ENCODE measurements around the gene NRDC.

NRDC gene

DNA sequence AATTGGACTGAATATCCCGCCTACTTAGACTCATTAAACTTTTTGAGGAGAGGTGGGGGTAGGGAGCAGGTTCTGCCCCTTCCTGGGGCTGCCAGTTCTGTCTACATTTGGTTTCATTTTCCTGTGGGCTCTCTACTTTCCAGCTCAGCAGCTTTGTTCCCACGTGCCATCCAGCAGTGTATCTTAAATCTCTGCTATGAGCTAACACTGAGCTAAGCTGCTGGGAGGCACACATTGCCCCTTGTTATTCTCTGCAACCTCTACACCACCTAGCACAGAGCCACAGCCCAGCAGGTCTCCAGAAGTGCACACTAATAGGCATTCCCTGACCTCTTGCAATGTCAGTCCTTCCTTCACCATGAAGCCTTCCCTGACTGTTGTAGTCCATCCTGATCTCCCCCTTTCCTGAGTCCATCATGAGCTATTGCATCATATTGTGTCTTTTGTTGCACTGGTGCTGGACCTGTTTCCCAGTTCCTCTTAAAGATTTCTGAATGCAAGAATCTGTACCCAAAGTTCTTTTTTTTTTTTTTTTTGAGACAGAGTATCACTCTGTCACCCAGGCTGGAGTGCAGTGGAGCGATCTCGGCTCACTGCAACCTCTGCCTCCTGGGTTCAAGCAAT, 28.7 kb upstream of the NRDC start:
- in situ Hi-C loops (cut with MboI; ENCODE audit: low pct_unique_long_range_greater_than_20kb, low sequenced_read_pairs, unreplicated experiment), result loop anchor here (25.0 kb wide), 1 partner anchor 380 kb away; no protein-coding TSS in a partner anchor
- TF ChIP-seq, protein P1, sequence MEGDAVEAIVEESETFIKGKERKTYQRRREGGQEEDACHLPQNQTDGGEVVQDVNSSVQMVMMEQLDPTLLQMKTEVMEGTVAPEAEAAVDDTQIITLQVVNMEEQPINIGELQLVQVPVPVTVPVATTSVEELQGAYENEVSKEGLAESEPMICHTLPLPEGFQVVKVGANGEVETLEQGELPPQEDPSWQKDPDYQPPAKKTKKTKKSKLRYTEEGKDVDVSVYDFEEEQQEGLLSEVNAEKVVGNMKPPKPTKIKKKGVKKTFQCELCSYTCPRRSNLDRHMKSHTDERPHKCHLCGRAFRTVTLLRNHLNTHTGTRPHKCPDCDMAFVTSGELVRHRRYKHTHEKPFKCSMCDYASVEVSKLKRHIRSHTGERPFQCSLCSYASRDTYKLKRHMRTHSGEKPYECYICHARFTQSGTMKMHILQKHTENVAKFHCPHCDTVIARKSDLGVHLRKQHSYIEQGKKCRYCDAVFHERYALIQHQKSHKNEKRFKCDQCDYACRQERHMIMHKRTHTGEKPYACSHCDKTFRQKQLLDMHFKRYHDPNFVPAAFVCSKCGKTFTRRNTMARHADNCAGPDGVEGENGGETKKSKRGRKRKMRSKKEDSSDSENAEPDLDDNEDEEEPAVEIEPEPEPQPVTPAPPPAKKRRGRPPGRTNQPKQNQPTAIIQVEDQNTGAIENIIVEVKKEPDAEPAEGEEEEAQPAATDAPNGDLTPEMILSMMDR (IDR thresholded peaks at IDR 0.05; ENCODE audit: extremely low read depth, insufficient read depth, missing control alignments), result no peak
- DNase-seq (ENCODE audit: low spot score), result no peak

DNA sequence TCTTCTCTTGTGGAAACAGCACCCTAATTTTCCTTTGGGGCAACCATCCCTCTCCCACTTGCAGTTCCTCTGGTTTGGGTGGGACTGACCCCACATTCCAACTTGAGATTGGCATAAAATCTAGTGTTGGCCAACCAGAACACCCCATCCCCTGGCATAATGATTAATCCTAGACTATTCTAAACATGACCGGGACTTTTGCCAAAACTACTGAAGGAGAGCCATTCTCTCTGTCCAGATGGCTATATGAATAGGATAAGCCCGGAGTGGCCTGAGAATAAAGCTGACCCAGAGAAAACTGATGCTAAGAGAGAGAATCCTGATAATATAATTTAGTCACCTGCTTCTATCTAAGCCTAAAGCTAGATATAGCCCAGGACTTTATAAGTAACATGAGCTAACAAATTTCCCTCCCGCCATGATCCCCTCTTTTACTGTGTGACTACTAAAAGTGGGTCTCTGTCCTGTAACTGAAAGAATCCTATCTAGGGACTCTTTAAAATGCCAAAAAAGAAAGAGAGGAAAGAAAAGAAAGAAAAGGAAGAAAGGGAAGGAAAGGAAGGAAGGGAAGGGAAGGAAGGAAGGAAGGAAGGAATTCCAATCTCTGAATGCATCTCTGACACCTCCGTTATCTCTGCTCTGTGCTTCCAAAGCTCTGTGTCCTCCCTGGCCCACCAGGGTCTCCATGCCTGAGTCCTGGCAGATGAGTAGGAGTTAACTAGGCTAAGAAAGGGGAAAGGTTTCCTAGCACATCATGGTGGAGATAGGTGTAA, 28.0 kb upstream of the NRDC start:
- TF ChIP-seq, protein P1 (IDR thresholded peaks at IDR 0.05; ENCODE audit: extremely low read depth, insufficient read depth, missing control alignments), result no peak
- in situ Hi-C loops (cut with MboI; ENCODE audit: low pct_unique_long_range_greater_than_20kb, low sequenced_read_pairs, unreplicated experiment), result loop anchor here (25.0 kb wide), 1 partner anchor 381 kb away; no protein-coding TSS in a partner anchor
- DNase-seq (ENCODE audit: low spot score), result no peak

DNA sequence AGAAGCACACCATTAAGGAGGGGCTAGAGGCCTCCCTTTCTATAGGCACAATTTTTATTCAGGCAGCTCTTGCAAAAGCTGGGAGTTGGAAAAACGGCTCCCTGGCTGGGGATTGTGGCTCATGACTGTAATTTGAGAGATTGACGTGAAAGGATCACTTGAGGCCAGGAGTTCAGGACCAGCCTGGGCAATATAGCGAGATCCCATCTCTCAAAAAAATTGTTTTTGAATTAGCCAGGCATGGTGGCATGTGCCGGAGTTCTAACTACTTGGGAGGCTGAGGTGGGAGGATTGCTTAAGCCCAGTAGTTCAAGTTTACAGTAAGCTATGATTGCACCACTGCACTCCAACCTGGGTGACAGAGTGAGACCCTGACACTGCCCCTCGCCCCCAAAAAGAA, 23.9 kb upstream of the NRDC start:
- in situ Hi-C loops (cut with MboI; ENCODE audit: low pct_unique_long_range_greater_than_20kb, low sequenced_read_pairs, unreplicated experiment), result loop anchor here (5.0 to 25.0 kb wide), 2 partner anchors 100 to 385 kb away; no protein-coding TSS in a partner anchor
- DNase-seq (ENCODE audit: low spot score), result no peak
- TF ChIP-seq, protein P1 (IDR thresholded peaks at IDR 0.05; ENCODE audit: extremely low read depth, insufficient read depth, missing control alignments), result no peak

DNA sequence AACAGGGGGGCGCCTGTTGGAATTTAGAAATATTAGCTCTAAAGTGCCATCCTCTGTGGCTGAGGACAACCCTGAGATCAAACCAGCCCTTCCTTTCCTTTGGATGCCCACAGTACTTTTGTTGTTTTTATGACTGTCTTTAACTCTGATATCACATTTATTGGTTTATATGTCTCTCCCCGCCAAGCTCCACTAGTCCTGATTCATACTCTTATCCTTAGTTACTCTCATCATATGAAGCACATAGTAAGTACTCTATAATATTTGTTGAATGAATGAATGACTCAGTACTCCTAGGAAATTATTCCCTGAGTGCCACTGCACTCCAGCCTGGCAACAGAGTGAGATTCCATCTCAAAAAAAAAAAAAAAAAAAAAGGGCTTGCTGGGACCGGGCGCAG, 22.6 kb upstream of the NRDC start:
- TF ChIP-seq, protein P1 (IDR thresholded peaks at IDR 0.05; ENCODE audit: extremely low read depth, insufficient read depth, missing control alignments), result no peak
- DNase-seq (ENCODE audit: low spot score), result no peak
- in situ Hi-C loops (cut with MboI; ENCODE audit: low pct_unique_long_range_greater_than_20kb, low sequenced_read_pairs, unreplicated experiment), result loop anchor here (5.0 to 25.0 kb wide), 2 partner anchors 101 to 386 kb away; no protein-coding TSS in a partner anchor

DNA sequence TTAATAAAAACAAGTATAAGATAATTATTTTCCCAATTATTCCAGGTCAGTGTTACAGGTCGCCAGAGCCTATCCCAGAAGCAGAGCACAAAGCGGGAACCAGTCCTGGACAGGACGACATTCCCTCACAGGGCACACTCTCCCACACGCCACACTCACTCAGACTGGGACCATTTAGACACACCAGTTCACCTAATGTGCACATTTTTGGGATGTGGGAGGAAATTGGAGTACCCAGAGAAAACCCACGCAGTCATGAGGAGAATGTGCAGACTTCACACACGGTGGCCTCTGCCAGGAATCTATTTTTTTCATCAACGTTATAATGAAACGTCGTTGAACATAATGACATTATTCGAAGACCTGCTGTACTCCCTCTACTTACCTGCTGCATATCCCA, 20.5 kb upstream of the NRDC start:
- DNase-seq (ENCODE audit: low spot score), result no peak
- in situ Hi-C loops (cut with MboI; ENCODE audit: low pct_unique_long_range_greater_than_20kb, low sequenced_read_pairs, unreplicated experiment), result no loop called here
- TF ChIP-seq, protein P1 (IDR thresholded peaks at IDR 0.05; ENCODE audit: extremely low read depth, insufficient read depth, missing control alignments), result no peak

DNA sequence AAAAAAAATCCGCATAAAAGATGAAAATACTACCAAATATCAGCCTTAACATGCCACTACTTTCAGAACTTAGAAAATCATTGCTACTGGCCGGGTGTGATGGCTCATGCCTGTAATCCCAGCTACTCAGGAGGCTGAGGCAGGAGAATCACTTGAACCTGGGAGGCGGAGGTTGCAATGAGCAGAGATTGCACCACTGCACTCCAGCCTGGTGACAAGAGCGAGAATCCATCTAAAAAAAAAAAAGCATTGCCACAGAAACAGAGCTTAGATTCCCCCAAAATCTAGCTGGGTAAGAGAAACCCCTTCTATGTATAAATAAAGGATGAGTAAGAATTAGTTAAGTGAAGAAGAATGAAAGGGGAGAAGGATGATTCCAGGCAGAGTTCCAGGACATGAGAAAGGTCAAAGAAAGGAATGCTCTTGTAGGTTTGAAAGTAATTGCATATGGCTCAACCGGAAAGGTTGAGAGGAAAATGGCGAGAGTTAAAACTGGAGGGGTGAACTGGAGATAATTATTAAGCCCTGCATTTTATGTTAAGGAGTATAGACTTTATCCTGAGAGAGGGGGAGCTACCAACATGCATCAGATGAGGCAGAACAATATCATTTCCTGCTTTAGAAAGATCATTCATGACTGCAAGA, 19.7 kb upstream of the NRDC start:
- no peak for DNase-seq (ENCODE audit: low spot score)
- in situ Hi-C loops (cut with MboI; ENCODE audit: low pct_unique_long_range_greater_than_20kb, low sequenced_read_pairs, unreplicated experiment), result no loop called here
- TF ChIP-seq, protein P1 (IDR thresholded peaks at IDR 0.05; ENCODE audit: extremely low read depth, insufficient read depth, missing control alignments), result no peak
